Common myeloid progenitor, CD34-positive (primary cell): ENCODE results near the gene BTBD10.

ENCODE experiments used
- CTCF ChIA-PET: fragments of 350-600 bp; sonication (Branson Sonifier 250); formaldehyde crosslinking; loops from one replicate; lab custom pipeline; 2021; ENCODE audit warnings: antibody characterized with exemption; lab: Charles Lee
- POLR2A ChIA-PET: fragments of 350-600 bp; sonication (Branson Sonifier 250); formaldehyde crosslinking; loops from one replicate; lab custom pipeline; 2021; ENCODE audit warnings: antibody characterized with exemption; lab: Charles Lee
- DNase-seq, 3 donors: peaks; one replicate each; pipeline versions ENCODE4 v3.0.0 to v3.0.0-alpha.2; 2013
- H3K27ac ChIP-seq, 2 experiments: 1 replicate in 1 of 2; 2 replicates in 1 of 2; pipeline ENCODE4 v1.7.0; 2013; ENCODE audit warnings: inconsistent platforms in 2 of 2, low read length in 2 of 2, mild to moderate bottlenecking in 2 of 2, low read depth in 1 of 2, moderate library complexity in 1 of 2; ENCODE audit not compliant: severe bottlenecking in 2 of 2, insufficient read depth in 1 of 2, poor library complexity in 1 of 2
- H3K27me3 ChIP-seq, 5 experiments: replicated peaks in 2 of 5; 1 replicate in 3 of 5; 2 replicates in 2 of 5; pipeline versions ENCODE4 v1.6.1 to v1.7.0; 2013; ENCODE audit warnings: low read length in 4 of 5, mild to moderate bottlenecking in 2 of 5, moderate library complexity in 2 of 5, inconsistent platforms in 1 of 5; ENCODE audit not compliant: insufficient read depth in 5 of 5, control insufficient read depth in 4 of 5
- H3K36me3 ChIP-seq, 4 experiments: 1 replicate in 2 of 4; 2 replicates in 2 of 4; pipeline versions ENCODE4 v1.6.1 to v1.7.0; 2013; ENCODE audit warnings: low read length in 3 of 4, control low read depth in 1 of 4, mild to moderate bottlenecking in 1 of 4; ENCODE audit not compliant: control insufficient read depth in 4 of 4, insufficient read depth in 4 of 4
- H3K4me1 ChIP-seq, 4 experiments: 1 replicate in 3 of 4; 2 replicates in 1 of 4; pipeline versions ENCODE4 v1.6.1 to v1.7.1; 2013; ENCODE audit warnings: low read length in 3 of 4, mild to moderate bottlenecking in 3 of 4, control low read depth in 1 of 4, inconsistent platforms in 1 of 4, moderate library complexity in 1 of 4; ENCODE audit not compliant: control insufficient read depth in 4 of 4, insufficient read depth in 4 of 4; ENCODE audit errors: control extremely low read depth in 1 of 4
- H3K4me3 ChIP-seq, 7 experiments: 1 replicate in 4 of 7; 2 replicates in 3 of 7; pipeline versions ENCODE4 v1.5.1 to v1.7.0; 2013; ENCODE audit warnings: mild to moderate bottlenecking in 7 of 7, low read length in 6 of 7, moderate library complexity in 6 of 7, inconsistent platforms in 2 of 7, low read depth in 2 of 7, control low read depth in 1 of 7; ENCODE audit not compliant: insufficient read depth in 4 of 7, control insufficient read depth in 1 of 7; ENCODE audit errors: extremely low read depth in 1 of 7
- H3K9me3 ChIP-seq, 5 experiments: 1 replicate in 4 of 5; 2 replicates in 1 of 5; pipeline versions ENCODE4 v1.6.1 to v1.7.1; 2013; ENCODE audit warnings: low read length in 4 of 5, mild to moderate bottlenecking in 2 of 5, inconsistent platforms in 1 of 5, low read depth in 1 of 5, moderate library complexity in 1 of 5; ENCODE audit not compliant: control insufficient read depth in 4 of 5, insufficient read depth in 2 of 5; ENCODE audit errors: control extremely low read depth in 1 of 5
- WGBS: methylation state at CpG from one replicate; pipeline ENCODE4 v1.1.5; 2013; ENCODE audit not compliant: insufficient coverage; 5-methylcytosine and 5-hydroxymethylcytosine counted together

Gene BTBD10

DNA sequence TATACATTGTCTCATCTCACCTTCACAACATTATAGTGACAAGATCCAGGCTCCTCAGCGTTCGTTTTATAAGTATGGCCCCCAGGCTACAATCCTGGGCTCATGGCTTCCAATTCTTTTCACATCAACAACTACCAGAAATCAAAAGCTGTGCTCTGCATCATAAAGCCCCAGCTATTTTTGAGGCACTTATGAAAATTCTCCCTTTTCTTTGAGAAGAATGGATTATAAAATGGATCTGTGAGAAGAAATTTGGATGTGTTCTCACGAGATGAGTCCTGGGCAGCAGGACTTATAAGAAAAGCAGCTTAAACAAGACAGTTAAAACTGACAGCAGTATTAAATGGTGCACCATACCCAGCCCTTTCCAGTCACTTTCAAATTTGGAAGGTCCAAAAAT, 80.3 kb downstream of the BTBD10 start:
- Histone ChIP-seq H3K36me3 (peaks cover 8 to 31% (median 18%) of the 10 kb centered on the region in 4 experiments), H3K27ac (no peak overlapping the region), H3K9me3 (no peaks in the 10 kb centered on the region), H3K4me1 (no peaks in the 10 kb centered on the region), H3K27me3 (no peaks in the 10 kb centered on the region), H3K4me3 (no peak overlapping the region)
- ChIA-PET POLR2A (no interaction called here), CTCF (interaction anchor here (0.8 to 1.8 kb wide), 7 partner anchors 27 to 199 kb away, joined by 3 to 5 read pairs (median 3); no protein-coding TSS in a partner anchor)
- WGBS = 85% methylated on average over 2 of the region's 3 CpGs
- DNase-seq = no peak

- H3K27ac ChIP-seq = no peak overlapping the region
- no peaks in the 10 kb centered on the region for H3K27me3 ChIP-seq
- WGBS = 100% methylated on average over 2 of the region's 2 CpGs
- peaks cover 4 to 24% (median 17%) of the 10 kb centered on the region in 4 experiments for H3K36me3 ChIP-seq
- POLR2A ChIA-PET = interaction anchor here (0.6 kb wide), 1 partner anchor 89 kb away, joined by 5 read pairs; no protein-coding TSS in a partner anchor
- H3K4me3 ChIP-seq = no peak overlapping the region
- H3K4me1 ChIP-seq = no peaks in the 10 kb centered on the region
- no peak for DNase-seq
- CTCF ChIA-PET = no interaction called here
- H3K9me3 ChIP-seq = no peaks in the 10 kb centered on the region
Measured at GRCh38 chr11:13380731-13381130, 82.3 kb downstream of the BTBD10 start.

- ChIA-PET CTCF (interaction anchor here (1.8 kb wide), 1 partner anchor 35 kb away, joined by 5 read pairs; no protein-coding TSS in a partner anchor), POLR2A (no interaction called here)
- WGBS = 80% methylated on average over 1 of the region's 2 CpGs
- H3K9me3 ChIP-seq = no peaks in the 10 kb centered on the region
- no peak overlapping the region for H3K27ac ChIP-seq
- H3K36me3 ChIP-seq = peaks cover 7 to 29% (median 23%) of the 10 kb centered on the region in 4 experiments
- H3K27me3 ChIP-seq = no peaks in the 10 kb centered on the region
- no peak overlapping the region for H3K4me3 ChIP-seq
- peaks cover 0 to 6% (median 0%) of the 10 kb centered on the region in 4 experiments for H3K4me1 ChIP-seq
- no peak for DNase-seq
Measured at GRCh38 chr11:13378316-13378715, 84.7 kb downstream of the BTBD10 start.

GRCh38 chr11:13376838-13377237, 86.2 kb downstream of the BTBD10 start:
- Histone ChIP-seq H3K27ac (no peak overlapping the region), H3K36me3 (peaks cover 9 to 29% (median 17%) of the 10 kb centered on the region in 4 experiments), H3K9me3 (no peaks in the 10 kb centered on the region), H3K4me3 (no peak overlapping the region), H3K4me1 (peaks cover 0 to 6% (median 0%) of the 10 kb centered on the region in 4 experiments), H3K27me3 (no peaks in the 10 kb centered on the region)
- ChIA-PET CTCF (no interaction called here), POLR2A (interaction anchor here (0.5 kb wide), 1 partner anchor 14 kb away, joined by 3 read pairs; no protein-coding TSS in a partner anchor)
- 96% methylated on average over 7 of the region's 8 CpGs for WGBS
- DNase-seq = no peak

DNA sequence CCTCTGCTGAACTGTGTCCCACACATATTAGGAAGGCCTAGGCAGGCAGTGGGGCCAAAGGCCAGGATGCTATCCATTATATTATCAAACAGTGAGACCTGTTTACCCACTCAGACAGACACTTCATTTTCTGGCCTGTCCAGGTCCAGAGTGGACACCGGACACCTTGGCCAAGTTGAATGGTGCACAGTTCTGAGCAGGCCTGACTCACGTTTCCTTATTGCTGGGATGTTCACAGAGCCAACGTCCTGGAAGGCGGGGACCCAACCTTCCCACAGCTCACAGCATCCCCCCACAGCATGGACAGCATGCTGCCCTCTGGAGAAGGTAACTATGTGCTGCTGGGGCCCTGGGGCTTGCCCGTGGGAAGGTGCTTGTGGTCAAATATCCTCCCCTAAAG, 86.6 kb downstream of the BTBD10 start:
- CTCF ChIA-PET = interaction anchor here (0.9 kb wide), 1 partner anchor 8 kb away, joined by 4 read pairs; no protein-coding TSS in a partner anchor
- Histone ChIP-seq H3K36me3 (peaks cover 9 to 28% (median 16%) of the 10 kb centered on the region in 4 experiments), H3K27me3 (no peaks in the 10 kb centered on the region), H3K27ac (no peak overlapping the region), H3K4me1 (peaks cover 0 to 6% (median 0%) of the 10 kb centered on the region in 4 experiments), H3K9me3 (no peaks in the 10 kb centered on the region), H3K4me3 (no peak overlapping the region)
- no peak for DNase-seq
- 93% methylated on average over 5 of the region's 5 CpGs for WGBS
- POLR2A ChIA-PET = no interaction called here

GRCh38 chr11:13375798-13376197, 87.2 kb downstream of the BTBD10 start:
- POLR2A ChIA-PET = no interaction called here
- no peak for DNase-seq
- H3K36me3 ChIP-seq = peaks cover 11 to 26% (median 16%) of the 10 kb centered on the region in 4 experiments
- no peak overlapping the region for H3K4me3 ChIP-seq
- no peak overlapping the region for H3K27ac ChIP-seq
- peaks cover 0 to 6% (median 0%) of the 10 kb centered on the region in 4 experiments for H3K4me1 ChIP-seq
- CTCF ChIA-PET = interaction anchor here (0.9 kb wide), 1 partner anchor 9 kb away, joined by 4 read pairs; no protein-coding TSS in a partner anchor
- no peaks in the 10 kb centered on the region for H3K9me3 ChIP-seq
- no peaks in the 10 kb centered on the region for H3K27me3 ChIP-seq

DNA sequence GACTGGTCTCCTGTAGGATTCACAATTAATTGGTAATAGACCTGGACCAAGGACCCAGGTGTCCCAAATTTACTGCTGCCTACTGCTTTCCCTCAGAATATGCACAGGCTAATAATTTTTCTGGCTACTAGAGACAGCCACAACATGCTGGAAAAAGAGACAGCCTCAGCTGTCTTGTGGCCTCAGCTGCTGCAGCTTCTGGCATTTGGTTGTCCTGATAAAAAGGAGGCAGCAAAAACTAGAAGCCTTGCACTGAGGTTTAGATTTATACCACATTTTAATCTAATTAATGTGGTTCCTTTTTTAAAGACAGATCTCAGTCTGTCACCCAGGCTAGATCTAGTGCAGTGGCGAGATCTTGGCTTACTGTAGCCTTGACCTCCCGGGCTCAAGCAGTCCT, 89.8 kb downstream of the BTBD10 start:
- Histone ChIP-seq H3K27me3 (no peaks in the 10 kb centered on the region), H3K4me1 (peaks cover 0 to 6% (median 0%) of the 10 kb centered on the region in 4 experiments), H3K27ac (no peak overlapping the region), H3K36me3 (peaks cover 7 to 31% (median 18%) of the 10 kb centered on the region in 4 experiments), H3K9me3 (no peaks in the 10 kb centered on the region), H3K4me3 (no peak overlapping the region)
- DNase-seq = peak in 2 of 3 donors; percentile 15 to 21
- POLR2A ChIA-PET = no interaction called here
- CTCF ChIA-PET = interaction anchor here (0.8 kb wide), 1 partner anchor 125 kb away, joined by 3 read pairs; no protein-coding TSS in a partner anchor
- 74% methylated on average over 2 of the region's 2 CpGs for WGBS
